Uterus (tissue), 2 donors: ENCODE measurements around the gene BOLA3.

ENCODE experiments used
- CTCF ChIP-seq, 4 experiments: fragments of 200-600 bp in 2 of 4; fragments of 450-650 bp in 2 of 4; sonication (generic) in 2 of 4; IDR thresholded peaks; one replicate each; pipeline ENCODE4 v1.5.1; 2016 to 2019; ENCODE audit warnings: antibody characterized with exemption in 4 of 4, mild to moderate bottlenecking in 2 of 4, moderate library complexity in 1 of 4
- POLR2A ChIP-seq, 2 donors: fragments of 450-650 bp; IDR thresholded peaks; one replicate each; pipeline ENCODE4 v1.6.1; 2016; ENCODE audit warnings: antibody characterized with exemption in 2 of 2, mild to moderate bottlenecking in 1 of 2, moderate library complexity in 1 of 2

GRCh38 chr2:74191596-74192380, 44.1 kb upstream of the BOLA3 start:
- TF ChIP-seq CTCF (IDR thresholded peaks at IDR 0.05) = no peak
- TF ChIP-seq POLR2A (IDR thresholded peaks at IDR 0.05) = no peak
